WERI-Rb-1 (cell line): Measurements from ENCODE around the gene PSMD2.

ENCODE experiments used
- DNase-seq: peaks from one replicate; pipeline ENCODE4 v3.0.0-alpha.2; 2020
- H3K27ac ChIP-seq: fragments of 250-450 bp; sonication (Bioruptor Pico); 2 replicates; pipeline ENCODE4 v1.5.1; 2020; ENCODE audit warnings: mild to moderate bottlenecking, moderate library complexity
- H3K27me3 ChIP-seq: fragments of 250-450 bp; sonication (Bioruptor Pico); 2 replicates; pipeline ENCODE4 v1.5.1; 2021; ENCODE audit warnings: mild to moderate bottlenecking, low read depth, moderate library complexity; ENCODE audit not compliant: insufficient read depth, severe bottlenecking
- H3K36me3 ChIP-seq: fragments of 250-450 bp; sonication (Bioruptor Pico); 2 replicates; pipeline ENCODE4 v1.5.1; 2020; ENCODE audit warnings: mild to moderate bottlenecking, moderate library complexity
- H3K4me3 ChIP-seq: 2 replicates; pipeline ENCODE4 v1.5.1; 2011; ENCODE audit warnings: low read depth, mild to moderate bottlenecking, control low read depth, low read length
- H3K9me3 ChIP-seq: fragments of 250-450 bp; sonication (Bioruptor Pico); 2 replicates; pipeline ENCODE4 v1.5.1; 2021; ENCODE audit warnings: mild to moderate bottlenecking, moderate library complexity; ENCODE audit not compliant: severe bottlenecking
- TF ChIP-seq, protein P1 (sequence below): IDR thresholded peaks from 2 replicates; pipeline ENCODE4 v1.5.1; 2011; ENCODE audit warnings: low read depth, mild to moderate bottlenecking, control low read depth, inconsistent platforms, low read length

Gene PSMD2

GRCh38 chr3:184315871-184316661 lies 17.0 kb downstream of the PSMD2 start:
- peak overlapping the region; percentile 93 for H3K27ac ChIP-seq
- no peak for DNase-seq
- H3K4me3 ChIP-seq = peak overlapping the region; percentile 65
- no peaks in the 10 kb centered on the region for H3K27me3 ChIP-seq
- H3K9me3 ChIP-seq = no peaks in the 10 kb centered on the region
- peaks cover 54% of the 10 kb centered on the region for H3K36me3 ChIP-seq
- TF ChIP-seq, protein P1, sequence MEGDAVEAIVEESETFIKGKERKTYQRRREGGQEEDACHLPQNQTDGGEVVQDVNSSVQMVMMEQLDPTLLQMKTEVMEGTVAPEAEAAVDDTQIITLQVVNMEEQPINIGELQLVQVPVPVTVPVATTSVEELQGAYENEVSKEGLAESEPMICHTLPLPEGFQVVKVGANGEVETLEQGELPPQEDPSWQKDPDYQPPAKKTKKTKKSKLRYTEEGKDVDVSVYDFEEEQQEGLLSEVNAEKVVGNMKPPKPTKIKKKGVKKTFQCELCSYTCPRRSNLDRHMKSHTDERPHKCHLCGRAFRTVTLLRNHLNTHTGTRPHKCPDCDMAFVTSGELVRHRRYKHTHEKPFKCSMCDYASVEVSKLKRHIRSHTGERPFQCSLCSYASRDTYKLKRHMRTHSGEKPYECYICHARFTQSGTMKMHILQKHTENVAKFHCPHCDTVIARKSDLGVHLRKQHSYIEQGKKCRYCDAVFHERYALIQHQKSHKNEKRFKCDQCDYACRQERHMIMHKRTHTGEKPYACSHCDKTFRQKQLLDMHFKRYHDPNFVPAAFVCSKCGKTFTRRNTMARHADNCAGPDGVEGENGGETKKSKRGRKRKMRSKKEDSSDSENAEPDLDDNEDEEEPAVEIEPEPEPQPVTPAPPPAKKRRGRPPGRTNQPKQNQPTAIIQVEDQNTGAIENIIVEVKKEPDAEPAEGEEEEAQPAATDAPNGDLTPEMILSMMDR = no peak

DNA sequence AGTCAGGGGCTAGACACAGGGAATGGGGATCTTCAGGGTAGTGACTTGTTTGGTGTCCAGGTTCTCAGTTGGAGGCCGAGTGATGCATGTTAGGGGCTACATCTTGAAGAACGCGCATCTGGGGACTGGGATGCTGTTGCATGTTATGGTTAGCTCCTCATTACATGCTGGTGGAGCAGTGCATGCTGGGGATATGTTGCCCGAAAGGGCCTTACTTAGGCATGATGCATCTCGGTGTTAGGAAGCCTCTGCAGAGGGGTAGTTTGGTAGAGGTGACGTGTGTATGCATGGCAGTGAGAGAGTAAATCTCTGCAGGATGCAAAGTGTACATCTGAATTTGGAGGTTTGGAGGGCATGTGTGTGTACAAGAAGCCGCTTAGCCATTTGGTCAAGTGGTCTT lies 17.8 kb downstream of the PSMD2 start:
- peaks cover 61% of the 10 kb centered on the region for H3K36me3 ChIP-seq
- H3K27me3 ChIP-seq = no peaks in the 10 kb centered on the region
- no peaks in the 10 kb centered on the region for H3K9me3 ChIP-seq
- no peak overlapping the region for H3K27ac ChIP-seq
- no peak for DNase-seq
- H3K4me3 ChIP-seq = no peak overlapping the region
- TF ChIP-seq, protein P1 = no peak

- Histone ChIP-seq H3K9me3 (no peaks in the 10 kb centered on the region), H3K36me3 (peaks cover 65% of the 10 kb centered on the region), H3K27ac (no peak overlapping the region), H3K27me3 (no peaks in the 10 kb centered on the region), H3K4me3 (no peak overlapping the region)
- TF ChIP-seq, protein P1 = no peak
- DNase-seq = no peak
These were observed 18.2 kb downstream of the PSMD2 start for GRCh38 chr3:184317201-184317600.

DNA sequence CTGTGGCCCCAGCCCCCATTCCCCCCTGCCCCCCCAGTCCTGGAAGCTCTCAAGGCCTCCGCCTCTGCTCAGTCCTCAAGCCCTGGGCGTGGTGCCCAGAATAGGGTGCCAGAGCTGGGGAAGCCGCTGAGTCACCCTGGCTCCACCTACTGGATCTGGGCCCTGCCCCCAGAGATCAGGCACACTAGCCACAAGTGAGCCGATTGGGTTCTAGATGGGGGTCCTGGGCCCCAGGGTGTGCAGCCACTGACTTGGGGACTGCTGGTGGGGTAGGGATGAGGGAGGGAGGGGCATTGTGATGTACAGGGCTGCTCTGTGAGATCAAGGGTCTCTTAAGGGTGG lies 21.0 kb downstream of the PSMD2 start:
- no peak for DNase-seq
- H3K27me3 ChIP-seq = no peaks in the 10 kb centered on the region
- TF ChIP-seq, protein P1 = no peak
- no peak overlapping the region for H3K4me3 ChIP-seq
- H3K9me3 ChIP-seq = no peaks in the 10 kb centered on the region
- H3K27ac ChIP-seq = no peak overlapping the region
- H3K36me3 ChIP-seq = peaks cover 91% of the 10 kb centered on the region

- TF ChIP-seq, protein P1 = no peak
- Histone ChIP-seq H3K36me3 (peaks cover 98% of the 10 kb centered on the region), H3K9me3 (no peaks in the 10 kb centered on the region), H3K27me3 (no peaks in the 10 kb centered on the region), H3K27ac (no peak overlapping the region), H3K4me3 (no peak overlapping the region)
- no peak for DNase-seq
These were observed 22.6 kb downstream of the PSMD2 start for GRCh38 chr3:184321666-184322065.
